Endothelial cell (in vitro differentiated cells): Measurements from ENCODE around the gene MAVS. TPM values are rescaled to one million over a fixed set of nuclear protein-coding genes. Genes with fewer than 3 reads are reported as not detected.

Source experiments
- DNase-seq: peaks from one replicate; pipeline ENCODE4 v3.0.0; 2021; ENCODE audit warnings: low spot score
- H3K27ac Mint-ChIP-seq: one replicate; pipeline ENCODE4 v1.8.0; 2021; ENCODE audit warnings: mixed read lengths, inconsistent platforms; ENCODE audit not compliant: unreplicated experiment
- H3K27me3 Mint-ChIP-seq: one replicate; pipeline ENCODE4 v1.8.0; 2021; ENCODE audit warnings: mild to moderate bottlenecking, moderate library complexity, mixed read lengths, inconsistent platforms; ENCODE audit not compliant: unreplicated experiment
- H3K36me3 Mint-ChIP-seq: one replicate; pipeline ENCODE4 v1.8.0; 2021; ENCODE audit warnings: mild to moderate bottlenecking, low read depth, mixed read lengths, inconsistent platforms; ENCODE audit not compliant: unreplicated experiment
- H3K4me1 Mint-ChIP-seq: one replicate; pipeline ENCODE4 v1.8.0; 2021; ENCODE audit warnings: mild to moderate bottlenecking, mixed read lengths, inconsistent platforms; ENCODE audit not compliant: unreplicated experiment
- H3K4me3 Mint-ChIP-seq: one replicate; pipeline ENCODE4 v1.8.0; 2021; ENCODE audit warnings: mild to moderate bottlenecking, mixed read lengths, inconsistent platforms; ENCODE audit not compliant: unreplicated experiment
- H3K9me3 Mint-ChIP-seq: one replicate; pipeline ENCODE4 v1.8.0; 2021; ENCODE audit warnings: mixed read lengths, inconsistent platforms; ENCODE audit not compliant: unreplicated experiment
- CTCF ChIP-seq: fragments of 200-600 bp; sonication (generic); IDR thresholded peaks from one replicate; pipeline ENCODE4 v1.5.0; 2021; ENCODE audit warnings: antibody characterized with exemption; ENCODE audit not compliant: unreplicated experiment
- total RNA-seq: library from RNA; stranded (reverse); fragmentation: NEBNext Ultra II Directional; extraction: Animal tissue kit (Norgen Biotek cat#: 25700); gene quantifications from one replicate; pipeline ENCODE4 v1.2.1, GENCODE V29; 2021; ENCODE audit not compliant: unreplicated experiment

MAVS gene
- total RNA-seq, 1 donor from 2014 or later, result 111 TPM

- DNase-seq, result no peak
Observed at GRCh38 chr20:3866464-3866863, 19.8 kb downstream of the MAVS start.

GRCh38 chr20:3867802-3868201 is 21.2 kb downstream of the MAVS start:
- Mint-ChIP-seq H3K27me3 (peaks cover 9% of the 10 kb centered on the region), H3K4me3 (no peak overlapping the region), H3K9me3 (no peaks in the 10 kb centered on the region), H3K36me3 (peaks cover 59% of the 10 kb centered on the region), H3K27ac (no peak overlapping the region), H3K4me1 (peaks cover under 1% of the 10 kb centered on the region)
- TF ChIP-seq CTCF, result no peak
- DNase-seq, result no peak

More at GRCh38 chr20:3866464-3866863, 19.8 kb downstream of the MAVS start:
- Mint-ChIP-seq H3K27me3 (peaks cover 6% of the 10 kb centered on the region), H3K36me3 (peaks cover 57% of the 10 kb centered on the region), H3K9me3 (no peaks in the 10 kb centered on the region), H3K4me1 (no peaks in the 10 kb centered on the region), H3K4me3 (no peak overlapping the region), H3K27ac (no peak overlapping the region)
- no peak for TF ChIP-seq CTCF

- Mint-ChIP-seq H3K4me3 (no peak overlapping the region), H3K27ac (peak overlapping the region; percentile 61), H3K4me1 (peaks cover 8% of the 10 kb centered on the region), H3K9me3 (no peaks in the 10 kb centered on the region), H3K27me3 (peaks cover 15% of the 10 kb centered on the region), H3K36me3 (peaks cover 56% of the 10 kb centered on the region)
- DNase-seq, result no peak
- TF ChIP-seq CTCF, result no peak
Observed at GRCh38 chr20:3869839-3870634, 23.4 kb downstream of the MAVS start.

- TF ChIP-seq CTCF, result no peak
- Mint-ChIP-seq H3K4me1 (peaks cover 15% of the 10 kb centered on the region), H3K27me3 (peaks cover 14% of the 10 kb centered on the region), H3K36me3 (peaks cover 58% of the 10 kb centered on the region), H3K27ac (no peak overlapping the region), H3K4me3 (no peak overlapping the region), H3K9me3 (no peaks in the 10 kb centered on the region)
- DNase-seq, result no peak
Observed at GRCh38 chr20:3871550-3872265, 25.1 kb downstream of the MAVS start.

GRCh38 chr20:3873507-3873906 is 26.9 kb downstream of the MAVS start:
- Mint-ChIP-seq H3K27me3 (peaks cover 9% of the 10 kb centered on the region), H3K4me1 (peaks cover 18% of the 10 kb centered on the region), H3K27ac (no peak overlapping the region), H3K36me3 (peaks cover 44% of the 10 kb centered on the region), H3K4me3 (no peak overlapping the region), H3K9me3 (no peaks in the 10 kb centered on the region)
- TF ChIP-seq CTCF, result no peak
- no peak for DNase-seq
